H1 (cell line): ENCODE measurements around the gene SURF4. TPM values are rescaled to one million over a fixed set of nuclear protein-coding genes. Genes with fewer than 3 reads are reported as not detected.

Experiments used
- CTCF ChIA-PET: fragments of 300-600 bp; sonication (Branson Sonifier 250); formaldehyde crosslinking; loops from one replicate; lab custom pipeline; 2021; ENCODE audit not compliant: partially characterized antibody; lab: Charles Lee
- POLR2A ChIA-PET: fragments of 300-600 bp; sonication (Branson Sonifier 250); formaldehyde crosslinking; loops from one replicate; lab custom pipeline; 2021; ENCODE audit warnings: inconsistent platforms; ENCODE audit not compliant: partially characterized antibody; lab: Charles Lee
- DNase-seq, 2 experiments: peaks; one replicate each; pipeline versions ENCODE4 v3.0.0 to v3.0.0-alpha.2; 2010 to 2022; ENCODE audit warnings: low spot score in 2 of 2, low read depth in 1 of 2, mixed read lengths in 1 of 2
- FAIRE-seq: peaks from 2 replicates; lab custom pipeline; 2011; peaks lifted over from hg19 to GRCh38; lab: Jason Lieb, UNC
- H2AFZ ChIP-seq: 2 replicates; pipeline ENCODE4 v1.8.1; 2012; ENCODE audit warnings: low read length, inconsistent platforms
- H2AK5ac ChIP-seq: 2 replicates; pipeline ENCODE4 v1.6.1; 2013; ENCODE audit warnings: low read depth, low read length
- H2BK120ac ChIP-seq: replicated peaks from 2 replicates; pipeline ENCODE3; 2013; ENCODE audit warnings: low read depth, low read length, inconsistent platforms
- H2BK12ac ChIP-seq: 2 replicates; pipeline ENCODE4 v1.6.1; 2013; ENCODE audit warnings: low read depth, low read length
- H2BK15ac ChIP-seq: 2 replicates; pipeline ENCODE4 v1.6.1; 2013; ENCODE audit warnings: low read length
- H2BK20ac ChIP-seq: 2 replicates; pipeline ENCODE4 v1.6.1; 2013; ENCODE audit warnings: low read length
- H2BK5ac ChIP-seq: 2 replicates; pipeline ENCODE4 v1.6.1; 2013; ENCODE audit warnings: low read depth, low read length
- H3K14ac ChIP-seq: 2 replicates; pipeline ENCODE4 v1.6.1; 2013; ENCODE audit warnings: inconsistent platforms; ENCODE audit not compliant: insufficient read length
- H3K18ac ChIP-seq: 2 replicates; pipeline ENCODE4 v1.6.1; 2013; ENCODE audit warnings: low read length; ENCODE audit errors: extremely low read depth
- H3K23ac ChIP-seq: 2 replicates; pipeline ENCODE4 v1.6.1; 2013; ENCODE audit warnings: inconsistent platforms; ENCODE audit not compliant: insufficient read length
- H3K23me2 ChIP-seq: 2 replicates; pipeline ENCODE4 v1.6.1; 2013; ENCODE audit warnings: low read depth, low read length
- H3K27ac ChIP-seq: 2 replicates; pipeline ENCODE4 v1.6.1; 2011; ENCODE audit warnings: low read depth, low read length, inconsistent platforms
- H3K27me3 ChIP-seq, 4 experiments: replicated peaks in 1 of 4; 1 replicate in 1 of 4; 2 replicates in 3 of 4; pipeline versions ENCODE4 v1.6.1 to v1.8.1; 2011 to 2013; ENCODE audit warnings: low read length in 3 of 4, mild to moderate bottlenecking in 3 of 4, inconsistent platforms in 2 of 4, mixed read lengths in 2 of 4, moderate library complexity in 1 of 4; ENCODE audit not compliant: control insufficient read depth in 3 of 4, insufficient read depth in 3 of 4; ENCODE audit errors: extremely low read depth in 1 of 4
- H3K36me3 ChIP-seq, 4 experiments: 2 replicates each; pipeline versions ENCODE4 v1.6.1 to v1.8.1; 2011 to 2013; ENCODE audit warnings: mild to moderate bottlenecking in 4 of 4, low read length in 3 of 4, moderate library complexity in 2 of 4, control low read depth in 1 of 4, inconsistent platforms in 1 of 4; ENCODE audit not compliant: insufficient read depth in 4 of 4, control insufficient read depth in 2 of 4
- H3K4ac ChIP-seq: replicated peaks from 2 replicates; pipeline ENCODE3; 2013; ENCODE audit warnings: low read length, low read depth, mixed read lengths, inconsistent platforms; ENCODE audit not compliant: insufficient read length
- H3K4me1 ChIP-seq, 4 experiments: replicated peaks in 1 of 4; 1 replicate in 1 of 4; 2 replicates in 3 of 4; pipeline versions ENCODE4 v1.6.1 to v1.8.1; 2011 to 2013; ENCODE audit warnings: low read length in 3 of 4, inconsistent platforms in 2 of 4, mixed read lengths in 1 of 4; ENCODE audit not compliant: insufficient read depth in 4 of 4, control insufficient read depth in 3 of 4
- H3K4me2 ChIP-seq, 2 experiments: 2 replicates each; pipeline versions ENCODE4 v1.6.1 to v1.8.1; 2011 to 2013; ENCODE audit warnings: low read depth in 2 of 2, low read length in 2 of 2, control low read depth in 1 of 2, inconsistent platforms in 1 of 2, mild to moderate bottlenecking in 1 of 2; ENCODE audit not compliant: insufficient read depth in 1 of 2
- H3K4me3 ChIP-seq, 4 experiments: fragments of 200-600, 300-600 bp in 1 of 4; sonication (generic), shearing (Covaris generic), sonication (Bioruptor Twin) in 1 of 4; 2 replicates each; pipeline versions ENCODE4 v1.5.1 to v1.8.1; 2011 to 2016; ENCODE audit warnings: low read length in 4 of 4, low read depth in 3 of 4, control low read depth in 2 of 4, inconsistent platforms in 2 of 4, mild to moderate bottlenecking in 2 of 4, mixed read lengths in 1 of 4, moderate library complexity in 1 of 4; ENCODE audit not compliant: insufficient read depth in 2 of 4; ENCODE audit errors: extremely low read depth in 1 of 4
- H3K56ac ChIP-seq: replicated peaks from 2 replicates; pipeline ENCODE3; 2013; ENCODE audit warnings: low read depth, mild to moderate bottlenecking, mixed read lengths, low read length, inconsistent platforms; ENCODE audit not compliant: insufficient read length
- H3K79me1 ChIP-seq: 2 replicates; pipeline ENCODE4 v1.6.1; 2013; ENCODE audit warnings: low read depth, low read length, control low read depth
- H3K79me2 ChIP-seq, 2 experiments: 2 replicates each; pipeline versions ENCODE4 v1.6.1 to v1.8.1; 2012 to 2013; ENCODE audit warnings: low read length in 2 of 2, mild to moderate bottlenecking in 2 of 2, inconsistent platforms in 1 of 2; ENCODE audit not compliant: insufficient read depth in 2 of 2, control insufficient read depth in 1 of 2
- H3K9ac ChIP-seq, 4 experiments: replicated peaks in 1 of 4; 1 replicate in 1 of 4; 2 replicates in 3 of 4; pipeline versions ENCODE4 v1.6.1 to v1.8.1; 2011 to 2013; ENCODE audit warnings: low read depth in 3 of 4, low read length in 3 of 4, control low read depth in 2 of 4, mild to moderate bottlenecking in 2 of 4, moderate library complexity in 2 of 4, inconsistent platforms in 1 of 4; ENCODE audit errors: extremely low read depth in 1 of 4
- H3K9me3 ChIP-seq, 2 experiments: 2 replicates each; pipeline versions ENCODE4 v1.6.1 to v1.8.1; 2012 to 2013; ENCODE audit warnings: mild to moderate bottlenecking in 2 of 2, moderate library complexity in 2 of 2, control low read depth in 1 of 2, inconsistent platforms in 1 of 2, low read depth in 1 of 2, low read length in 1 of 2, mixed read lengths in 1 of 2; ENCODE audit not compliant: insufficient read depth in 2 of 2
- H4K20me1 ChIP-seq, 2 experiments: replicated peaks in 1 of 2; 2 replicates each; pipeline versions ENCODE3 to v1.8.1; 2011 to 2013; ENCODE audit warnings: inconsistent platforms in 2 of 2, low read length in 2 of 2, mild to moderate bottlenecking in 1 of 2; ENCODE audit not compliant: insufficient read depth in 2 of 2, control insufficient read depth in 1 of 2
- H4K5ac ChIP-seq: 2 replicates; pipeline ENCODE4 v1.6.1; 2013; ENCODE audit warnings: low read length, low read depth, mixed read lengths, inconsistent platforms; ENCODE audit not compliant: insufficient read length
- H4K8ac ChIP-seq: 2 replicates; pipeline ENCODE4 v1.8.0; 2013; ENCODE audit warnings: mild to moderate bottlenecking, moderate library complexity, low read length, inconsistent platforms; ENCODE audit not compliant: insufficient read depth; ENCODE audit errors: extremely low read depth
- H4K91ac ChIP-seq: replicated peaks from 2 replicates; pipeline ENCODE3; 2013; ENCODE audit warnings: low read length, mixed read lengths, inconsistent platforms; ENCODE audit not compliant: insufficient read length
- NRF1 ChIP-seq: IDR thresholded peaks from 2 replicates; pipeline ENCODE4 v1.6.1; 2011; ENCODE audit warnings: mild to moderate bottlenecking, low read depth, low read length, improper control_type of control experiment
- SP1 ChIP-seq: IDR thresholded peaks from 2 replicates; pipeline ENCODE4 v1.6.1; 2011; ENCODE audit warnings: low read depth, low read length
- WGBS, 2 experiments: shearing (Covaris generic) in 1 of 2; methylation state at CpG; one replicate each; pipeline versions ENCODE4 v1.1.6 to v1.1.7; 2013 to 2015; ENCODE audit warnings: low lambda C conversion rate in 2 of 2, mixed read lengths in 2 of 2, inconsistent platforms in 1 of 2, low coverage in 1 of 2, missing lambda C conversion rate in 1 of 2; ENCODE audit not compliant: insufficient replicate concordance in 2 of 2, insufficient coverage in 1 of 2, insufficient read length in 1 of 2; ENCODE audit errors: extremely low coverage in 1 of 2, missing lambda C conversion rate in 1 of 2; 5-methylcytosine and 5-hydroxymethylcytosine counted together
- polyA plus RNA-seq, 7 experiments: library from polyadenylated mRNA; depleted of rRNA in 3 of 7; stranded (reverse) in 5 of 7; unstranded in 2 of 7; fragments of >200 nt in 5 of 7; fragments of 200-250 nt in 2 of 7; gene quantifications; 1 replicate in 5 of 7; 2 replicates in 1 of 7; 4 replicates in 1 of 7; pipeline versions ENCODE4 v1.2.1 to v1.2.3, GENCODE V29; 2011 to 2013; ENCODE audit warnings: missing spikeins in 2 of 7, mixed read lengths in 2 of 7
- total RNA-seq: library from RNA; stranded (reverse); fragmentation: NEBNext Ultra II Directional; extraction: Animal tissue kit (Norgen Biotek cat#: 25700); gene quantifications from 2 replicates; pipeline ENCODE4 v1.2.1, GENCODE V29; 2021

Gene SURF4
- total and polyA plus RNA-seq, 2 of the 8 experiments (the other 6 are each of a cell fraction or from before 2014, with no cell fraction given): 176 to 182 TPM

GRCh38 chr9:133323991-133324703 lies 51.7 kb downstream of the SURF4 start:
- Histone ChIP-seq H2BK15ac (no peak overlapping the region), H4K8ac (no peak overlapping the region), H3K4me3 (no peak overlapping the region), H2AFZ (no peak overlapping the region), H3K18ac (no peak overlapping the region), H3K36me3 (no peaks in the 10 kb centered on the region), H3K79me1 (no peaks in the 10 kb centered on the region), H3K79me2 (no peaks in the 10 kb centered on the region), H3K27ac (no peak overlapping the region), H3K14ac (no peak overlapping the region), H2AK5ac (no peak overlapping the region), H3K56ac (no peak overlapping the region), H3K23ac (no peak overlapping the region), H3K27me3 (no peaks in the 10 kb centered on the region), H2BK120ac (no peak overlapping the region), H4K91ac (no peak overlapping the region), H3K9ac (no peak overlapping the region), H2BK5ac (no peak overlapping the region), H2BK12ac (no peak overlapping the region), H4K5ac (no peak overlapping the region), H3K23me2 (no peaks in the 10 kb centered on the region), H4K20me1 (no peaks in the 10 kb centered on the region), H3K4me2 (no peak overlapping the region), H3K9me3 (peaks cover 10 to 16% of the 10 kb centered on the region in 2 experiments)
- no peak for FAIRE-seq
- DNase-seq: no peak
- POLR2A ChIA-PET: no interaction called here
- WGBS, 2 experiments: 81% methylated on average over 13 of the region's 13 CpGs; no CpG with 5 or more reads in 1 of the 2 experiments
- TF ChIP-seq SP1 (no peak), NRF1 (no peak)
- TF ChIP-seq, all 59 proteins: peak for 0
- Histone ChIP-seq H3K4me1 (no peaks in the 10 kb centered on the region), H3K4ac (no peak overlapping the region), H2BK20ac (no peak overlapping the region)
- CTCF ChIA-PET: interaction anchor here (1.0 to 1.8 kb wide), 3 partner anchors 10 to 138 kb away, joined by 4 to 6 read pairs (median 4); no protein-coding TSS in a partner anchor
